Esophagus muscularis mucosa (tissue), 4 donors: ENCODE results near the gene UPK2.

ENCODE experiments used
- EP300 ChIP-seq: sonication (generic); formaldehyde crosslinking; IDR thresholded peaks from one replicate; pipeline ENCODE4 v1.6.1; 2017; ENCODE audit warnings: antibody characterized with exemption
- POLR2A ChIP-seq: fragments of 450-650 bp; IDR thresholded peaks from one replicate; pipeline ENCODE4 v1.6.1; 2017; ENCODE audit warnings: antibody characterized with exemption, moderate library complexity, mild to moderate bottlenecking, low read depth
- POLR2AphosphoS5 ChIP-seq, 2 donors: sonication (generic); formaldehyde crosslinking; IDR thresholded peaks; one replicate each; pipeline ENCODE4 v1.6.1; 2017; ENCODE audit warnings: antibody characterized with exemption in 2 of 2
- TF ChIP-seq, protein P1 (sequence below), 3 experiments: fragments of 200-600 bp in 2 of 3; fragments of 450-650 bp in 1 of 3; sonication (generic) in 2 of 3; IDR thresholded peaks; one replicate each; pipeline ENCODE4 v1.5.1; 2017 to 2019; ENCODE audit warnings: antibody characterized with exemption in 3 of 3, mild to moderate bottlenecking in 2 of 3, moderate library complexity in 1 of 3

DNA sequence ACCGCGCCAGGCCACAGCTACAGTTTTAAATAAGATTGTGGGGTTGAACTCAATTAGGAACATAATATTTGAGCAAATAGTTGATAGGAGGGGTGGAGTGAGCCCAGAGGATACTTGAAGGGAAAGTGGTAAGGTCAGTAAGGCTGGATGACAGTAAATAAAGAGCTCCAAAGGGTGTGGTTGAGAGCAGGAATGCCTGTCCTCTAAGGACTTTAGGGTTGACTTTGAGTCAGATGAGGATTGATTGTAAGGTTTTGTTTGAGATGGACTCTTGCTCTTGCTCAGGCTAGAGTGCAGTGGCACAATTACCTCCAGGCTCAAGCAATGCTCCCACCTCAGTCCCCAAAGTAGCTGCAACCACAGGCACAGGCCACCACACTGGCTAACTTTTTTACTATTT, 17.9 kb downstream of the UPK2 start:
- no peak for TF ChIP-seq POLR2A
- no peak for TF ChIP-seq POLR2AphosphoS5 (IDR thresholded peaks at IDR 0.05)
- TF ChIP-seq, protein P1, sequence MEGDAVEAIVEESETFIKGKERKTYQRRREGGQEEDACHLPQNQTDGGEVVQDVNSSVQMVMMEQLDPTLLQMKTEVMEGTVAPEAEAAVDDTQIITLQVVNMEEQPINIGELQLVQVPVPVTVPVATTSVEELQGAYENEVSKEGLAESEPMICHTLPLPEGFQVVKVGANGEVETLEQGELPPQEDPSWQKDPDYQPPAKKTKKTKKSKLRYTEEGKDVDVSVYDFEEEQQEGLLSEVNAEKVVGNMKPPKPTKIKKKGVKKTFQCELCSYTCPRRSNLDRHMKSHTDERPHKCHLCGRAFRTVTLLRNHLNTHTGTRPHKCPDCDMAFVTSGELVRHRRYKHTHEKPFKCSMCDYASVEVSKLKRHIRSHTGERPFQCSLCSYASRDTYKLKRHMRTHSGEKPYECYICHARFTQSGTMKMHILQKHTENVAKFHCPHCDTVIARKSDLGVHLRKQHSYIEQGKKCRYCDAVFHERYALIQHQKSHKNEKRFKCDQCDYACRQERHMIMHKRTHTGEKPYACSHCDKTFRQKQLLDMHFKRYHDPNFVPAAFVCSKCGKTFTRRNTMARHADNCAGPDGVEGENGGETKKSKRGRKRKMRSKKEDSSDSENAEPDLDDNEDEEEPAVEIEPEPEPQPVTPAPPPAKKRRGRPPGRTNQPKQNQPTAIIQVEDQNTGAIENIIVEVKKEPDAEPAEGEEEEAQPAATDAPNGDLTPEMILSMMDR (IDR thresholded peaks at IDR 0.05): no peak
- no peak for TF ChIP-seq EP300
